IPS-18a (cell line): ENCODE measurements around the gene SLC6A20.

Source experiments
- H3K27ac ChIP-seq: one replicate; pipeline ENCODE4 v1.5.1; 2013; ENCODE audit warnings: low read length
- H3K27me3 ChIP-seq: one replicate; pipeline ENCODE4 v1.6.1; 2013; ENCODE audit warnings: mild to moderate bottlenecking, low read length; ENCODE audit not compliant: control insufficient read depth, insufficient read depth
- H3K36me3 ChIP-seq: one replicate; pipeline ENCODE4 v1.6.1; 2013; ENCODE audit warnings: low read depth, low read length; ENCODE audit not compliant: control insufficient read depth
- H3K4me1 ChIP-seq: one replicate; pipeline ENCODE4 v1.6.1; 2013; ENCODE audit warnings: low read depth, low read length; ENCODE audit not compliant: control insufficient read depth
- H3K4me3 ChIP-seq: one replicate; pipeline ENCODE4 v1.5.1; 2013; ENCODE audit warnings: low read length
- H3K9ac ChIP-seq: one replicate; pipeline ENCODE4 v1.6.1; 2013; ENCODE audit warnings: mild to moderate bottlenecking, low read length, moderate library complexity
- H3K9me3 ChIP-seq: one replicate; pipeline ENCODE4 v1.6.1; 2013; ENCODE audit warnings: low read depth, low read length; ENCODE audit not compliant: control insufficient read depth

The SLC6A20 gene

DNA sequence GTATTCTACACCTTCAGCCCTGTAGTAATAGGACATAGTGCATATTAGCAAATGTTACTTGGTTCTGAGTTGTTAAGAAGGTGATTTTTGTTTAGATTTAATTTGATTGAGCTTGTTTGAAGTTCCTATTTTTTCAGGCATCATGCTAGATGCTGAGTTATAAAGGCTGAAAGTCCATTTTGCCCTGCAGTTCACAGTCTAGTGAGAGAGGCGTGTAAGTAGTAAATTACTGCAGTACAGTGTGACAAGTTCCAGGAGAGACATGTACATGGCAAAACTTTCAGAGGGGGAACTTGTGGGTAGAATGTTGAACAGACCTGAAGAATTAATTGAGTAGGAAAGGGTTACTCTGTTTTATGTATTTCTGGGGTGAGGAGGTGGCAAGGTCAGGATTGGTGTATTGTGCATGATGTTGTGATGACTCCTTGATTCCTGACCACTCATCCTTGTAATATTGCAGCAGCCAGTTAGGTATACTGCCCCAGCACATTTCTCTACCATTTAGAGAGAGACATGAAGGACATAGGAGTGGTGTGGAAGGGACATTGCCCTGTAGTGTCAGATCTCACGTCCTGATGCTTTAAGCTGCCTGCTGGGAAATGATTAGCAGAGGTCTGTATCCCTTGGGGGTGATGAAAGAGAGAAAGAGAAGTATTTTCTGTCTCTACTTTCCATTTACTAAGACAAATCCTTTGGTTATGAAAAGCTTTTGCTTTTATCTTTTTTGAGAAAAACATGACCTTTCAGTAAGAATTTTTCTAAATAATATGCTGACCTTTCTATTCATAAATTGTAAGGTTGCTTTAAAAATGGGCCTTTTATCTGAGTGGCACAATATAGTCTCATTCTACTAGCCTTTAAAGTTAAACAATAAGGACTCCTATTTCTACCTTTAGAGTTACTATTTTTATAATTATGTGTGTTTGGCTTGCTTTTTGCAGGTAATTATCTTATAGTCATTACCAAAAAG is 90.2 kb downstream of the SLC6A20 start:
- no peak overlapping the region for H3K9ac ChIP-seq

More for the DNA sequence above, 90.2 kb downstream of the SLC6A20 start:
- Histone ChIP-seq H3K27me3 (no peaks in the 10 kb centered on the region), H3K36me3 (peaks cover 52% of the 10 kb centered on the region), H3K4me3 (no peak overlapping the region), H3K4me1 (peaks cover 19% of the 10 kb centered on the region), H3K9me3 (no peaks in the 10 kb centered on the region), H3K27ac (no peak overlapping the region)
